Esophagus squamous epithelium (tissue), 4 donors: ENCODE data around the gene CPSF4L.

Experiments used
- CTCF ChIP-seq, 6 experiments: fragments of 450-650 bp in 4 of 6; fragments of 200-600 bp in 2 of 6; sonication (generic) in 2 of 6; IDR thresholded peaks; one replicate each; pipeline ENCODE4 v1.5.1; 2016 to 2019; ENCODE audit warnings: antibody characterized with exemption in 6 of 6, mild to moderate bottlenecking in 4 of 6, moderate library complexity in 4 of 6
- POLR2A ChIP-seq, 4 donors: fragments of 450-650 bp; IDR thresholded peaks; one replicate each; pipeline ENCODE4 v1.6.1; 2017; ENCODE audit warnings: antibody characterized with exemption in 4 of 4, mild to moderate bottlenecking in 4 of 4, moderate library complexity in 3 of 4

- TF ChIP-seq CTCF (IDR thresholded peaks at IDR 0.05): no peak
- no peak for TF ChIP-seq POLR2A (IDR thresholded peaks at IDR 0.05)
Measured at GRCh38 chr17:73211745-73212144, 49.9 kb downstream of the CPSF4L start.
